ENCODE data around the gene CDHR1. TPM values are rescaled to one million over a fixed set of nuclear protein-coding genes. Genes with fewer than 3 reads are reported as not detected.
"Not testable (repeated sequence)": the region's sequence is repeated elsewhere in the genome, so short reads cannot be mapped to it uniquely, and the experiment has no call there.

Gene CDHR1
- total and polyA plus RNA-seq, 3 donors from 2014 or later = 0.19 to 0.67 (median 0.39) TPM

DNA sequence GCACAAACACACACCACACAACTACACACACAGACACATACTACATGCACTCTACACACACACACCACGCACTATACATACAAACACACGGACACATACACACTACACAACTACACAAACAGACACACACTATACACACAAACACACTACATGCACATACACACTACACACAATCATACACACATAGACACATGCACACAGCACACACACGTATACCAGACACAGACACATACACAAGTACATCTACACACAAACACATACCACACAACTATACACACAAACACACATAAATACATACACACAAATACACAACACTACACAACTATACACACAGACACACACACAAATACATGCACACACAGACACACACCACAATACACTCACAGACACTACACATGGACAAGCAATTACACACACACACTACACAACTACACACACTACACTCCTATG is 16.2 kb upstream of the CDHR1 start:
- intact Hi-C loops (cut with DNase I; ENCODE audit: low total_unique reads) = no loop called here
- 89 to 91% methylated on average over 3 of the region's 3 CpGs for WGBS, 2 donors
- TF ChIP-seq, protein P1, sequence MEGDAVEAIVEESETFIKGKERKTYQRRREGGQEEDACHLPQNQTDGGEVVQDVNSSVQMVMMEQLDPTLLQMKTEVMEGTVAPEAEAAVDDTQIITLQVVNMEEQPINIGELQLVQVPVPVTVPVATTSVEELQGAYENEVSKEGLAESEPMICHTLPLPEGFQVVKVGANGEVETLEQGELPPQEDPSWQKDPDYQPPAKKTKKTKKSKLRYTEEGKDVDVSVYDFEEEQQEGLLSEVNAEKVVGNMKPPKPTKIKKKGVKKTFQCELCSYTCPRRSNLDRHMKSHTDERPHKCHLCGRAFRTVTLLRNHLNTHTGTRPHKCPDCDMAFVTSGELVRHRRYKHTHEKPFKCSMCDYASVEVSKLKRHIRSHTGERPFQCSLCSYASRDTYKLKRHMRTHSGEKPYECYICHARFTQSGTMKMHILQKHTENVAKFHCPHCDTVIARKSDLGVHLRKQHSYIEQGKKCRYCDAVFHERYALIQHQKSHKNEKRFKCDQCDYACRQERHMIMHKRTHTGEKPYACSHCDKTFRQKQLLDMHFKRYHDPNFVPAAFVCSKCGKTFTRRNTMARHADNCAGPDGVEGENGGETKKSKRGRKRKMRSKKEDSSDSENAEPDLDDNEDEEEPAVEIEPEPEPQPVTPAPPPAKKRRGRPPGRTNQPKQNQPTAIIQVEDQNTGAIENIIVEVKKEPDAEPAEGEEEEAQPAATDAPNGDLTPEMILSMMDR (IDR thresholded peaks at IDR 0.05) = no peak
- TF ChIP-seq POLR2A (IDR thresholded peaks at IDR 0.05) = no peak
- Histone ChIP-seq H3K9me3 (no peaks in the 10 kb centered on the region), H3K27me3 (no peaks in the 10 kb centered on the region), H3K36me3 (ENCODE audit: low read depth, missing control alignments) (no peaks in the 10 kb centered on the region), H3K4me3 (no peak overlapping the region), H3K4me1 (no peaks in the 10 kb centered on the region), H3K27ac (no peak overlapping the region)
- DNase-seq = no peak

GRCh38 chr10:84179059-84179710 is 15.2 kb upstream of the CDHR1 start:
- Histone ChIP-seq H3K4me3 (no peak overlapping the region), H3K27me3 (no peaks in the 10 kb centered on the region), H3K4me1 (no peaks in the 10 kb centered on the region), H3K9me3 (no peaks in the 10 kb centered on the region), H3K36me3 (ENCODE audit: low read depth, missing control alignments) (no peaks in the 10 kb centered on the region), H3K27ac (no peak overlapping the region)
- DNase-seq = no peak
- intact Hi-C loops (cut with DNase I; ENCODE audit: low total_unique reads) = no loop called here
- 70 to 80% methylated on average over 9 to 12 of the region's 12 CpGs for WGBS, 2 donors
- TF ChIP-seq POLR2A (IDR thresholded peaks at IDR 0.05) = no peak
- TF ChIP-seq, protein P1 (IDR thresholded peaks at IDR 0.05) = no peak

GRCh38 chr10:84180386-84180785 is 14.0 kb upstream of the CDHR1 start:
- H3K4me3 ChIP-seq; H3K9me3 ChIP-seq; H3K27me3 ChIP-seq; DNase-seq; intact Hi-C loops (cut with DNase I; ENCODE audit: low total_unique reads); H3K4me1 ChIP-seq; H3K27ac ChIP-seq; H3K36me3 ChIP-seq (ENCODE audit: low read depth, missing control alignments): not testable (repeated sequence)
- WGBS, 2 donors = 88 to 95% methylated on average over 17 of the region's 22 CpGs

- Histone ChIP-seq H3K27ac (no peak overlapping the region), H3K9me3 (no peaks in the 10 kb centered on the region), H3K4me3 (no peak overlapping the region), H3K4me1 (no peaks in the 10 kb centered on the region), H3K27me3 (no peaks in the 10 kb centered on the region), H3K36me3 (ENCODE audit: low read depth, missing control alignments) (no peaks in the 10 kb centered on the region)
- DNase-seq = no peak
- intact Hi-C loops (cut with DNase I; ENCODE audit: low total_unique reads) = no loop called here
- no peak for TF ChIP-seq POLR2A (IDR thresholded peaks at IDR 0.05)
- TF ChIP-seq, protein P1 (IDR thresholded peaks at IDR 0.05) = no peak
- 67 to 97% methylated on average over 2 to 5 of the region's 5 CpGs for WGBS, 2 donors
Measured at GRCh38 chr10:84181631-84182030, 12.7 kb upstream of the CDHR1 start.

GRCh38 chr10:84184517-84184916 is 9.8 kb upstream of the CDHR1 start:
- no peak for DNase-seq
- Histone ChIP-seq H3K4me1 (no peaks in the 10 kb centered on the region), H3K9me3 (no peaks in the 10 kb centered on the region), H3K27ac (no peak overlapping the region), H3K4me3 (no peak overlapping the region), H3K36me3 (ENCODE audit: low read depth, missing control alignments) (no peaks in the 10 kb centered on the region), H3K27me3 (no peaks in the 10 kb centered on the region)
- TF ChIP-seq POLR2A (IDR thresholded peaks at IDR 0.05) = no peak
- TF ChIP-seq, protein P1 (IDR thresholded peaks at IDR 0.05) = no peak
- intact Hi-C loops (cut with DNase I; ENCODE audit: low total_unique reads) = no loop called here
- 74 to 84% methylated on average over 4 of the region's 4 CpGs for WGBS, 2 donors
